ENCODE measurements around the gene TMEM178B.

TMEM178B gene

DNA sequence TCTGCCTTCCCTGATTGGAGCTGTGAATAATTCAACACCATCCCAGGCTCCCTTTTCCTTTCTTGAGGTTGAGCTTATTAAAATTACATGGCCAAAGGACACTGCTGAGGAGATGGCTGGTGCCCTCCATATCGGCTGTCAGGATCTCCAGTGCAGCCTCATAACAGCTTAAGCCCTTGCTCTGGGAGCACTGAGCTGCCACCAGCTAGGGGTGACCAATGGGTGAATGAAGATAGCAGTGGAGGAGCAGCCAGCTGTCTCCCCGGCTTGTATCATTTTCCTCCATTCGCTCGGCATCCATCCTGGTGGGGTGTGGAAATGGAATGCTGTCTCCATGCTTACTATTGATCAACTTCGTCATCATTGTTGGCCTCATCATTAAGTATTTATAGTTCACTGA lies 154.6 kb downstream of the TMEM178B start:
- H3K36me3 Mint-ChIP-seq: no peaks in the 10 kb centered on the region
- no peaks in the 10 kb centered on the region for H3K9me3 Mint-ChIP-seq (ENCODE audit: low read depth)
- H3K27me3 Mint-ChIP-seq: peaks cover 4% of the 10 kb centered on the region
- no peak overlapping the region for H3K27ac Mint-ChIP-seq
- H3K4me3 Mint-ChIP-seq: no peak overlapping the region
- no peaks in the 10 kb centered on the region for H3K4me1 Mint-ChIP-seq (ENCODE audit: low read depth)

DNA sequence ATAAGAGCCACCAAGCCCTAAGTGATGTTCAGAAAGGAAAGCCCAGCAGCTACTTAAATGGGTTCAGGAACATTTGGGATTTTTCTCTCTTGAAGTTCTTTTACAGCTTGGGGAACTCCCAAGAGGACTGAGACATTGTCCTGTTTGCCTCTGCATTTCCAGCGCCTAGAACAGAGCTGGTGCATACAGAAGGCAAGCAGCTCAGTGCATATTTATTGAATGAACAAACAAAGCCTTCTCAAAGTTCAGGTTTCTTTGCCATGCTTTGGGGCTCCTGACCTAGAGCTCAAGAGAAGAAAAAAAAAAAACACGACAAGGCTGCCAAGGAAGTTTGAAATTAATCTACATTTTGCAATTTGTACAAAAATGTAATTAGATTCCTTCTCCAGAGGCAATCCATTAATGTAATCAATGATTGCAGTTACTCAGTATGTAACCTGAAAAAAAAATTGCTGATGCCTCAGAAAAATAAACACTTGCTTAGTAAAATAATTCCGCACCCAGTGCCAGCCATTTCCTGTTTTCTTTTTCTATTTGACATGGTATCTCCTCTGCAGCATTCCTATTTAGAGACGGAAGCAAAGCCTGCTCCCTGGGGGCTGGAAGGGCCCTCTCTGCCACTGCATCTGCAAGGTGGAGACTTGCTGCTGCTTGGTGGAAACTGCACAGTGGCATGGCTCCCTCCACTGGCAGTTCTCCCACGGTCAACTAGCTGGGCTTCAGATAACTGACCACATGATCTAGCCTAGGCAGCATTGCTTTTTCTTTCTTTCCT lies 157.3 kb downstream of the TMEM178B start:
- no peaks in the 10 kb centered on the region for H3K4me1 Mint-ChIP-seq (ENCODE audit: low read depth)
- no peaks in the 10 kb centered on the region for H3K36me3 Mint-ChIP-seq
- no peaks in the 10 kb centered on the region for H3K9me3 Mint-ChIP-seq (ENCODE audit: low read depth)
- H3K27me3 Mint-ChIP-seq: peaks cover 6% of the 10 kb centered on the region
- H3K4me3 Mint-ChIP-seq: no peak overlapping the region
- no peak overlapping the region for H3K27ac Mint-ChIP-seq

DNA sequence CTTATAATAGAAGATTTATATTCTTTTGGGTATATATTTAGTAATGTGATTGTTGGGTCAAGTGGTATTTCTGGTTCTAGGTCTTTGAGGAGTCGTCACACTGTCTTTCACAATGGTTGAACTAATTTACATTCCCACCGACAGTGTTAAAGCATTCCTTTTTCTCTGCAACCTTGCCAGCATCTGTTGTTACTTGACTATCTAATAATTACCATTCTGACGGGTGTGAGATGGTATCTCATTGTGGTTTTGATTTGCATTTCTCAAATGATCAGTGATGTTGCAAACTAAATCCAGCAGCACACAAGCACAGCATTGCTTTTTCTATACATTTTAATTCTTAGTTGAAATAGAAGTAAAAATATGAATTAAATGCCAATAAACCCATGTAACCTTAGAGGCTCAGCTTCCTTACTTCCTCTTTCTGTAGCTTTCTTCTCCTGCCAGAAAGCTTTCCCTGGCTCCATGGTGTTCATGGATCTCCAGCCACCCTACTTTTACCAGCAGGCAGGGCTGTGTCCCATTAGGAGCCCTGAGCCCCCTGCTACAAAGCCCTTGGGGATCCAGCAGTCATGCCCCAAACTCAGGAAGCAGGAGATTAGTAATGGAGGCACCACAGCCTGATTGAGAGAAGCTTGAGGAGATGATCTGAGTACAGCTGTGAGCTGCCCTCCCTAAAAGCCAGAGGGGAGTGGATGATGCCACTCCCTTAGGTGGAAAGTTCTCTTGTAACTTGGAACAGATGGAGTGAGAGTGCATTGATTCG lies 158.6 kb downstream of the TMEM178B start:
- Mint-ChIP-seq H3K9me3 (ENCODE audit: low read depth) (no peaks in the 10 kb centered on the region), H3K27me3 (peaks cover 5% of the 10 kb centered on the region), H3K4me1 (ENCODE audit: low read depth) (no peaks in the 10 kb centered on the region), H3K36me3 (no peaks in the 10 kb centered on the region), H3K4me3 (no peak overlapping the region), H3K27ac (no peak overlapping the region)

DNA sequence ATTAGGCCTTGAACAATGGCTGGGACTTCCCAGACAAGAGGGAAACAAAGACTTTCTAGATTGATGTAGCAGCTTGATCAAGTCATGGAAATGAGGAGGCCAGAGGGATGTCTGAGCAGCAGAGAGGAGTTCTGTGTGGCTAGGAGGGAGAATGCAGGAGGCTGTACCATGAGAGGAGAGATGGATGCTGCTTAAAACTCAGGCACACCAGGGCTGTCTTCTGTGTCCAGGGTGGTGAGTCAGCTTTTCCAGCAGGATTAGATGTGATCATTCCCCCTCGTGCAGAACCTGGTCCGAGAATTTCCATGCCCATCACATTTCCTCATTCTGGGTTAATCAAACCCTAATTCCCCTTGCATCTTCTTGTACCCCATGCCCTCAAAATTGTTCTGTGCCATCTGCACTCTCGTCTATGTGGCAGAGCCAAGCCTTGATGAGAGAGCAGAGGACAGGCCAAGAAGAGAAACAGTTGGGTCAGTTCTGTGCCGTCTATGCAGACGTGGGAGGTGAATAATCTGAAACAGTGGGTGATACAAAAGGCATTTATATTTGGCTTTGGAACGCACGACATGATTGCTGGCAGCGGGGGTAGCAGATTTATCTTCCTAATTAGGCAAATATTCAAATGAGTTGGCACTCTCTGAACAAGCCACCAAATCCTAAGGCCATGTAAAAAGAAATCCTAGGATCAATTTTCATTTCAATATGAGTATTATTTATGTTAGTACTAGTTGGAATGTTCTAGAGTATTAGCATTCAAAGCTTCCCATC lies 160.7 kb downstream of the TMEM178B start:
- H3K4me1 Mint-ChIP-seq (ENCODE audit: low read depth): no peaks in the 10 kb centered on the region
- no peaks in the 10 kb centered on the region for H3K9me3 Mint-ChIP-seq (ENCODE audit: low read depth)
- H3K36me3 Mint-ChIP-seq: no peaks in the 10 kb centered on the region
- no peak overlapping the region for H3K4me3 Mint-ChIP-seq
- H3K27me3 Mint-ChIP-seq: peaks cover 5% of the 10 kb centered on the region
- H3K27ac Mint-ChIP-seq: no peak overlapping the region

DNA sequence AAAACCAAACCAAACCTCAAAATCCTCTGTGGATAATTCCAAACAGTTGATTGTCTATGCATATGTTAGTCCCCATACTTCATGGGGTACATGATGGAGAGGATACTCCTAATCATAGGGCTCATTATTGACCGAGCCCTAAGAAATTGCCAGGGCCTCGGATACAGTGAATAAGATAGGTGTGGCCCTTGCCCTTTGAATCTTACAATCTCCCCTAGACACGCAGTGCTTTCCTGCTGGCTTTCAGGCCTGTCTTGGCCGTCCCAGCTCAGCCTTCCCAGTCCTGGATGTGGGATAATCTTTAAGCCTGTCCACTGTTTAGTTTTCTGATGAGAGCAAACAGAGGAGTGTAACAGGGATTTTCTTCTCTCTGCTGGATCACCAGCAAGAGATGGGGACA lies 161.8 kb downstream of the TMEM178B start:
- H3K27me3 Mint-ChIP-seq: peaks cover 5% of the 10 kb centered on the region
- H3K27ac Mint-ChIP-seq: no peak overlapping the region

DNA sequence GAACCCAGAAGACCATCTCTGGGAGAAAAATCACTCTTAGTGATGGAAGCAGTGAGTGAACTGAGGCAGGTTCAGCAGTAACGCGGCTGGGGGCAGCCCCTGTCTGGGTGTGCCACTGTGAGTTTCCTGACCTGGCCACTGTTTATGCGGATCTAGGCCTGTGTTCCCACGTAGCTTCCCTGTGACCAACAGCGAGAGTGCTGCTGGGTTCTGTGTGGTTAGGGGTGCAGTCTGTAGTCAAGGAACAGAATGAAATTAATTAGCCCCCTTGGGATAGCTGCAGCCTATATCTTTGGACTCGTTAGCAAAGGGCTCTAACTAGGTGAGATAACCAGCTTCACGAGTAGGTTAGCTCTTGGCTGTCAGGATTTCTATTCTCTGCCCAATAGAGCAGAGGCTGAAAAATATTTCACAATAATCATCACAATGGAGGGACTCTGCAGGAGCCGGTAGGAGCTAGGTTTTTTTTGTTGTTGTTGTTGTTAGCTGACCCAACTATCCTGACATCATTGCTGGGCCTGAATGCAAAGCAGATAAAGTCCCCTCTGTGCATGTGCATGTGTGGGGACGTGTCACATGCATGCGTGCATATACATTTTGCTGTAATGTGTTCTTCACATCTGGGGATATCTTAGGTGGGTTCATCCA lies 164.9 kb downstream of the TMEM178B start:
- Mint-ChIP-seq H3K4me3 (no peak overlapping the region), H3K27me3 (peaks cover 4% of the 10 kb centered on the region), H3K27ac (no peak overlapping the region), H3K36me3 (no peaks in the 10 kb centered on the region), H3K9me3 (ENCODE audit: low read depth) (no peaks in the 10 kb centered on the region), H3K4me1 (ENCODE audit: low read depth) (no peaks in the 10 kb centered on the region)

More for the DNA sequence above, 161.8 kb downstream of the TMEM178B start:
- H3K4me1 Mint-ChIP-seq (ENCODE audit: low read depth): no peaks in the 10 kb centered on the region
- H3K4me3 Mint-ChIP-seq: no peak overlapping the region
- H3K9me3 Mint-ChIP-seq (ENCODE audit: low read depth): no peaks in the 10 kb centered on the region
- no peaks in the 10 kb centered on the region for H3K36me3 Mint-ChIP-seq

DNA sequence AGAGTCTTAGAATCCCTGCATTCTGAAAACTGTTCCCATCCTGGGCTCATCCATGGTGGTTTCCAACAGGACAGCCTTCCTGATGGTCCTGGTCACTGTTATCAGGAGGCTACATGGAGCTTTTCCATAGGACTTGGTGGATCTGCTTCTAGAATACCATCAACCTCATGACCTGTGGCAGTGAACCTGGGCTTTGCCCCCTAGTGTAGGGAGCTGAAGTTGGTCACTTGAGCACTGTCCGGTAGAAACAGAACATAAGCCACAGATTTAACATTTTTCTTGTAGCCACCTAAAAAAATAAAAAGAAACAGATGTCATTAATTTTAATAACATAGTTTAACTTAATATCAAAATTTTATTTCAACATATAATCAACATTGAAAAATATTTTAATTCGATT lies 165.8 kb downstream of the TMEM178B start:
- Mint-ChIP-seq H3K27me3 (peaks cover 4% of the 10 kb centered on the region), H3K4me3 (no peak overlapping the region), H3K4me1 (ENCODE audit: low read depth) (no peaks in the 10 kb centered on the region)

DNA sequence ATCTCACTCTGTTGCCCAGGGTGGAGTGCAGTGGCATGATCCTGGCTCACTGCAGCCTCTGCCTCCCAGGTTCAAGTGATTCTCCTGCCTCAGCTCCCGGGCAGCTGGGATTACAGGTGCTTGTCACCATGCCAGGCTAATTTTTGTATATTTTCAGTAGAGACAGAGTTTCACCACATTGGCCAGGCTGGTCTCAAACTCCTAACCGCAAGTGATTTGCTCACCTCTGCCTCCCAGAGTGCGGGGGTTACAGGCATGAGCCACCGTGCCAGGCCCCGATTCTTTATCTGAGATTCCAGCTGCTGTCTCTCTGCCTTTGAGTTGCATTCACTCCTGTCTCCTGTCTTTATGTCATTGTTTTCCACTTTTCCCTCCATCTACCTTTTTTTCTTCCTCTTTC lies 168.7 kb downstream of the TMEM178B start:
- Mint-ChIP-seq H3K36me3 (no peaks in the 10 kb centered on the region), H3K27me3 (peaks cover 4% of the 10 kb centered on the region), H3K27ac (no peak overlapping the region), H3K9me3 (ENCODE audit: low read depth) (no peaks in the 10 kb centered on the region), H3K4me1 (ENCODE audit: low read depth) (no peaks in the 10 kb centered on the region), H3K4me3 (no peak overlapping the region)

More for the DNA sequence above, 165.8 kb downstream of the TMEM178B start:
- no peaks in the 10 kb centered on the region for H3K9me3 Mint-ChIP-seq (ENCODE audit: low read depth)
- H3K36me3 Mint-ChIP-seq: no peaks in the 10 kb centered on the region
- H3K27ac Mint-ChIP-seq: no peak overlapping the region

DNA sequence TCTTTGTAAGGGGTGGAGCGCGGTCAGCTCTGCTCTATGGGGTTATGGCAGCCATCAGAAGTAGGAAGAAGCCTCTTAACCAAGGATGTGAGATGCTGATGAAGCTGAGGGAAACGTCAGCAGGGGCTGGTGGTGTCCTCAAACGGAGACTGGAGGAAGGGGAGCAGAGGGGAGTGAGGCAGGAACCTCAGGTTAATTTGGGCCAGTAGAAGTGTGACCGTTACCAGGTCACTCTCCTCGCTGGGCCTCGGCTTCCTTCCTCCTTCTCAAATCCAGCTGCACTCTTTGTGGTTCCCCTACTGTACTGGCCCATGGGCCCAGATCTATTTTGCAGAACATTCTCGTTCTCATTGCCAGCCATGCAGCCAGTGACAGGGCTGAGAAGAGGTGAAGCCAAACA lies 169.5 kb downstream of the TMEM178B start:
- H3K4me3 Mint-ChIP-seq: no peak overlapping the region
- H3K27me3 Mint-ChIP-seq: peaks cover 4% of the 10 kb centered on the region
- no peaks in the 10 kb centered on the region for H3K9me3 Mint-ChIP-seq (ENCODE audit: low read depth)
- no peaks in the 10 kb centered on the region for H3K4me1 Mint-ChIP-seq (ENCODE audit: low read depth)
- no peaks in the 10 kb centered on the region for H3K36me3 Mint-ChIP-seq
- H3K27ac Mint-ChIP-seq: no peak overlapping the region

DNA sequence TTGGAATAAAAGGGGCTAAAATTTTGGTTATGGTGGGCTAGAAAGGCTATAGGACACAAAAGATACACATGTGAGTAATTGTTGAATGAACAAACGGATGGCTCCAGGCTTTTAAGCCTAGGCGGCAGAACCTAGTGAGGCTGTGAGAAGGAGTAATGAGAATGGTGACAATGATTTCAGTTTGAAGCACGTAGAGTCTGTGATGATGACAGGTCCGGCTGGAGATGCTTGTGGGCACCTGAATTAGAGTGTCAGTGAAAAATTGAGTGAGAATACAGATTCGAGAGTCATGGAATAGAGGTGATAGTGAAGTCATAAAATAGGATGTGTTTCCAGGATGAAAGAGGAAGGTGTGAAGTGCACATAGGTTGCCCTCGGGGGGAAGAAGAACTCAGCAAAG lies 170.6 kb downstream of the TMEM178B start:
- Mint-ChIP-seq H3K4me3 (no peak overlapping the region), H3K27me3 (peaks cover 2% of the 10 kb centered on the region), H3K9me3 (ENCODE audit: low read depth) (no peaks in the 10 kb centered on the region), H3K4me1 (ENCODE audit: low read depth) (no peaks in the 10 kb centered on the region), H3K36me3 (no peaks in the 10 kb centered on the region), H3K27ac (no peak overlapping the region)

DNA sequence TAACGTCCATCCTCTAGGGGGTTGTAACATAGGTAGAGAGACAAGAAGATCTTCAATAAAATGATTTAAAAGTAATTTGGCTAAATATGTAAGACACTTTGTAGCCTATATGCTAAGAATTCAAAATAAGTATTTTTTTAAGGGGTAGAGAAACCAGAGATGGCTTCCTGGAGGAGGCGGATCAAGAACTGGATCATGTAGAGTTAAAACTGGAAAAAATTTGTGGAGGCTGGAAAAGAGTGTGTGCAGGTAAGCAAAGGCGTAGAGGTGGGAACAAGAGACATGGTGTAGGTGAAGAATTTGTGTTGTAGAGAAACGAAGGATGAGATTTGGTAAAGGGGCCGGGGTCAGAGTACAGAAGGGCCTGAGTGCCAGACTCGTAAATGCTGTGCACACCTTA lies 172.6 kb downstream of the TMEM178B start:
- no peaks in the 10 kb centered on the region for H3K36me3 Mint-ChIP-seq
- H3K4me3 Mint-ChIP-seq: no peak overlapping the region
- H3K27ac Mint-ChIP-seq: no peak overlapping the region
- H3K9me3 Mint-ChIP-seq (ENCODE audit: low read depth): no peaks in the 10 kb centered on the region
- H3K4me1 Mint-ChIP-seq (ENCODE audit: low read depth): no peaks in the 10 kb centered on the region
- peaks cover 2% of the 10 kb centered on the region for H3K27me3 Mint-ChIP-seq

DNA sequence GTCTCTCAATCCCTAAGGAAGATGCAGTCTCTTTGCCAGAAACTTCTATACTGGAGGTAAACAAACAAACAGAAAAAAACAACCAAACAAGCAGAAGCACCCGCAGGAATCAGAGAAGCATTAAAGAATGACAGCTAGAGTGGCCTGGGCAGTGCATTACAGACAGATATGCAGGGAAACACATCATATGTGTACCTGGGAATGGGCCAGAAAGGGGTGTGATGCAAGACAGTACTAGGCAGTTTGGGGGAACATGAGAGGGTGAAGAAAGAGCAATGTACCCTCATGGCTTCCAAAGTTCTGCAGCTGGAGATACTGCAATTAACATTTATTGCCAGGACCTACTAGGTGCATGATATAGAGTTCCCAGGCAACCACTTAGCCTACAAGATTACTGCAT lies 177.3 kb downstream of the TMEM178B start:
- Mint-ChIP-seq H3K27ac (no peak overlapping the region), H3K4me1 (ENCODE audit: low read depth) (no peaks in the 10 kb centered on the region), H3K27me3 (peaks cover 7% of the 10 kb centered on the region), H3K9me3 (ENCODE audit: low read depth) (no peaks in the 10 kb centered on the region), H3K36me3 (no peaks in the 10 kb centered on the region), H3K4me3 (no peak overlapping the region)

DNA sequence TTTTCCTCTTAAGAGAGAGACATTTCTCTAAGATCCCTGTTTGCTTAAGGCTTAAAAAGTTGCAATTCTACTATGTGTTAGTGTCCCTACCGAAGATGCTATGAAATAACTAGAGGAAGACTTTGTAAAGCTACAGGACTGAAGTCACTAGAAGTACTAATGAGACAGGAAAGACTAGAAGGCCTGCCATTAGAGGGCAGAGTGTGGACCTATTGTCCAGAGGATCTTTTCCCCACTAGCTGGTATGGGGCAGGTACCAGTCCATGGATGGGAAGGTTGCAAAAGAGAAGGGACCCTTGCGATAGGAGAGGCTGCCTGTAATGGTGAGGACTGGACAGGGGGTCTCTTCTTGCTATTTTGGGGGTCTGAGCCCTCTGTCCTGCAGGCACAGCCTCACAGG lies 178.1 kb downstream of the TMEM178B start:
- no peak overlapping the region for H3K27ac Mint-ChIP-seq
- H3K4me3 Mint-ChIP-seq: no peak overlapping the region
- no peaks in the 10 kb centered on the region for H3K4me1 Mint-ChIP-seq (ENCODE audit: low read depth)
- H3K27me3 Mint-ChIP-seq: peaks cover 7% of the 10 kb centered on the region
- H3K36me3 Mint-ChIP-seq: no peaks in the 10 kb centered on the region
- H3K9me3 Mint-ChIP-seq (ENCODE audit: low read depth): no peaks in the 10 kb centered on the region

DNA sequence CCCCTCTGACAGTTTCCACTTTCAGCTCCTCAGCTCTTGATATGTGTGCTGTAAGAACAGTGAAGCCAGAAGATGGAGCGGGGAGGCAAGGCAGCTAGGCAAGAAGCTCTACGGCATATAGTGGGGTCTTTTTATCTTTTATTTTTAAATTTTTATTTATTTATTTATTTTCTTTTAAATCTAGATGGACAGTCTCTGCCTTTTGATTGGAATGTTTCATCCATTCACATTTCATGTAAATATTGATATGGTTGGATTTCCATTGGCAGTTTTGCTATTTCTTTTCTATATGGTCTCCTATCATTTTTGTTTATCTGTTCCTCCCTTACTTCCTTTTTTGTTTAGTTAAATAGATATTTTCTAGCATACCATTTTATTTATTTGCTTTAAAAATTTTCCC lies 183.7 kb downstream of the TMEM178B start:
- H3K27ac Mint-ChIP-seq: no peak overlapping the region
- H3K9me3 Mint-ChIP-seq (ENCODE audit: low read depth): peaks cover 21% of the 10 kb centered on the region
- H3K4me3 Mint-ChIP-seq: no peak overlapping the region
- H3K36me3 Mint-ChIP-seq: peaks cover 3% of the 10 kb centered on the region
- peaks cover 4% of the 10 kb centered on the region for H3K27me3 Mint-ChIP-seq
- no peaks in the 10 kb centered on the region for H3K4me1 Mint-ChIP-seq (ENCODE audit: low read depth)

DNA sequence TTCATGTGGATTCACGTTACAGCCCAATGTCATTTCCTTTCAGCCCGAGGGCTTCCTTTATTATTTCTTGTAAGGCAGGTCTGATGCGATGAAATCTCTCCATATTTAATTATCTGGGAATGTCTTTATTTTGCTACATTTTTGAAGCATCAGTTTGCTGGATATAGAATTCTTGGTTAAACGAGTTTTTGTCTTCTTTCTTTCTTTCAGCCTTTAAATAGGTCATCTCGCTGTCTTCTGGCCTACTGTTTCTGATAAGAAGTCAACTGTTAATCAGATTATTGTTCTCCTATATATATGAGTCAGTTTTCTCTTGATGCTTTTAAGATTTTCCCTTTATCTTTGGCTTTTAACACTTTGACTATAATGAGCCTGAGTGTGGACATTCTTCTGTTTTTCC lies 184.7 kb downstream of the TMEM178B start:
- H3K27me3 Mint-ChIP-seq: peaks cover 6% of the 10 kb centered on the region
- H3K4me3 Mint-ChIP-seq: no peak overlapping the region
- H3K27ac Mint-ChIP-seq: no peak overlapping the region
- H3K4me1 Mint-ChIP-seq (ENCODE audit: low read depth): no peaks in the 10 kb centered on the region
- peaks cover 21% of the 10 kb centered on the region for H3K9me3 Mint-ChIP-seq (ENCODE audit: low read depth)
- H3K36me3 Mint-ChIP-seq: peaks cover 3% of the 10 kb centered on the region
